GM12865 (cell line): ENCODE measurements around the gene PLXDC2.

Experiments used
- DNase-seq: peaks from one replicate; pipeline ENCODE4 v3.0.0; 2010; ENCODE audit warnings: low read depth
- H3K4me3 ChIP-seq: 2 replicates; pipeline ENCODE4 v1.5.1; 2011; ENCODE audit warnings: mild to moderate bottlenecking, low read depth, low read length, control low read depth
- TF ChIP-seq, protein P1 (sequence below): IDR thresholded peaks from 2 replicates; pipeline ENCODE4 v1.5.1; 2011; ENCODE audit warnings: low read length, control low read depth, low read depth, inconsistent platforms; ENCODE audit not compliant: insufficient read depth; ENCODE audit errors: missing control alignments

Gene PLXDC2

GRCh38 chr10:19839552-19839951 lies 23.3 kb downstream of the PLXDC2 start:
- TF ChIP-seq, protein P1, sequence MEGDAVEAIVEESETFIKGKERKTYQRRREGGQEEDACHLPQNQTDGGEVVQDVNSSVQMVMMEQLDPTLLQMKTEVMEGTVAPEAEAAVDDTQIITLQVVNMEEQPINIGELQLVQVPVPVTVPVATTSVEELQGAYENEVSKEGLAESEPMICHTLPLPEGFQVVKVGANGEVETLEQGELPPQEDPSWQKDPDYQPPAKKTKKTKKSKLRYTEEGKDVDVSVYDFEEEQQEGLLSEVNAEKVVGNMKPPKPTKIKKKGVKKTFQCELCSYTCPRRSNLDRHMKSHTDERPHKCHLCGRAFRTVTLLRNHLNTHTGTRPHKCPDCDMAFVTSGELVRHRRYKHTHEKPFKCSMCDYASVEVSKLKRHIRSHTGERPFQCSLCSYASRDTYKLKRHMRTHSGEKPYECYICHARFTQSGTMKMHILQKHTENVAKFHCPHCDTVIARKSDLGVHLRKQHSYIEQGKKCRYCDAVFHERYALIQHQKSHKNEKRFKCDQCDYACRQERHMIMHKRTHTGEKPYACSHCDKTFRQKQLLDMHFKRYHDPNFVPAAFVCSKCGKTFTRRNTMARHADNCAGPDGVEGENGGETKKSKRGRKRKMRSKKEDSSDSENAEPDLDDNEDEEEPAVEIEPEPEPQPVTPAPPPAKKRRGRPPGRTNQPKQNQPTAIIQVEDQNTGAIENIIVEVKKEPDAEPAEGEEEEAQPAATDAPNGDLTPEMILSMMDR: no peak
- DNase-seq: no peak
- H3K4me3 ChIP-seq: no peak overlapping the region

DNA sequence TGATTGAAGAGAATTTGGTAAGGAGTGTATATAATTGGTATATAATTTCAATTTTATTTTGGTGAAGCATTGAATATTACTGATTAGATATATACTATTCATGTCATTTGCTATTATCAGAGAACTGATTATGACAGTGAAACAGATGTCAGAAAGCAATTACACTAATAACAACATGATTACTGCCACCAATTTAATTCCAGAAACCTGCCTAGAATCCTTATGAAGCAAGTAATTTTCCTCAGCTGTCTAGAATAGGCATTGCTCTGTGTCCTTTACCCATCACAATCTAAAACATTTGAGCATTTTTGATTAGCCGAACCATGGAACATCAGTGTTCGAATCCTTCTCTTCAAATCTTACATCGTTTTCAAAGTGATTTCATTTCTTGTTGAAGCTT lies 24.5 kb downstream of the PLXDC2 start:
- DNase-seq: no peak
- TF ChIP-seq, protein P1: no peak
- no peak overlapping the region for H3K4me3 ChIP-seq

- H3K4me3 ChIP-seq: no peak overlapping the region
- no peak for DNase-seq
- TF ChIP-seq, protein P1: no peak
Observed at GRCh38 chr10:19843487-19843886, 27.3 kb downstream of the PLXDC2 start.

DNA sequence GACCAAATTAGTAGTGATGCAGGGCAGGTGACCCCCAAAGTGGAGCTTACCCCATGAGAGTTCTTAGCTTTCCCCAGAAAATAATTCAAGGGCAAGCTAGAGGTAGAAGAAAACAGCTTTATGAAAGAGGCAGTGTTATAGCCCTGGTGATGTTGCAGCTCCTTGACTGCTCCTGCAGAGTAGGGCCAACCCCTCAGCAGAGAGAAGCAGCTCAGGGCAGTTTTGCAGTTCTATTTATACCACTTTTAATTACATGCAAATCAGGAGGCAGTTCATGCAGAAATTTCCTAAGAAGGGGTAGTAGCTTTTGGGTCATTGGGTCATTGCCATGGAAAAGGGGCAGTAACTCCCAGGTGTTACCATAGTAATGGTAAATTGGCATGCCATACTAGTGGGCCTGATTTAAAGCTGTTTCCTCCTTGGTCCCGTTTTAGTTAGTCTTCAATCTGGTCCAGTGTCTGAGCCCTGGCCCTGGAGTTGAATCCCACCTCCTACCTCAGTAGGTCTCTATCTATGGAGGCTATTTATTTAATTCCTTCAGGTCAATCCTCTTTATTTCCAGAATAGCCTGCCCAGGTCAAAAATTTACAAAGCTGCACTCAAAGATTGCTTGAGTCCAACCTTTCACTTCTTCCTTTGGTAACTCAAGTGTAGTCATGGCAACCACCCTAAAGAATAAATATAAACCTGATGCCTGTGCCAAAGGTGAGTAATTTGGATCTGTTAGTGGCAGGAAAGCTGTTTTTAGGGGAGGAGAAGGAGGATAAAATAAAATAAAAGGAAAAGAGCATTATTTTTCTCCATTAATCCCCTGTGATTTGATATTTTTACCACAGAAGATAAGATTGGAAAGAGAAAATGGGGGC lies 29.5 kb downstream of the PLXDC2 start:
- DNase-seq: no peak
- H3K4me3 ChIP-seq: no peak overlapping the region
- TF ChIP-seq, protein P1: no peak

- TF ChIP-seq, protein P1: no peak
- DNase-seq: no peak
- H3K4me3 ChIP-seq: no peak overlapping the region
Observed at GRCh38 chr10:19847321-19847720, 31.1 kb downstream of the PLXDC2 start.

- TF ChIP-seq, protein P1: no peak
- H3K4me3 ChIP-seq: no peak overlapping the region
- DNase-seq: no peak
Observed at GRCh38 chr10:19848226-19848985, 32.2 kb downstream of the PLXDC2 start.
